Measurements from ENCODE around the gene FBXL3.

FBXL3 gene

DNA sequence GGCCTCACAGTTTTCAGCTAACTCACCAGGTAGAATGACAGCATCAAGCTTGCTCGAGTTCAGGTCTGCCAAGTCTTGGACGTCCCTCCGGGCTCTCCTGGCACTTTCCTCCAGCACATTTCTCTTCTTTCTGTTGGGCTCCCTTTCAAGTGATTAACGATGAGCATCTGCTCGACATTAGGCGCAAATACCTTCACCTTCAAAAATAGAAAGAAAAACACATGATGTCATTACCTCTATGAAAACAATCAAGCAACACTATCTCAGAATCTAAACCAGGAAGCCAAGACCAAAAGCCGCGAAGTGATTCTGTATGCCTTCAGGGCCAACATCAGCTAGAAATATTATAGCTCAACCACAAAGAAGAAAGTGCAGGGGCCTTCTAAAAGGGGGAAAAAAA lies 50.5 kb downstream of the FBXL3 start:
- TF ChIP-seq, protein P1, sequence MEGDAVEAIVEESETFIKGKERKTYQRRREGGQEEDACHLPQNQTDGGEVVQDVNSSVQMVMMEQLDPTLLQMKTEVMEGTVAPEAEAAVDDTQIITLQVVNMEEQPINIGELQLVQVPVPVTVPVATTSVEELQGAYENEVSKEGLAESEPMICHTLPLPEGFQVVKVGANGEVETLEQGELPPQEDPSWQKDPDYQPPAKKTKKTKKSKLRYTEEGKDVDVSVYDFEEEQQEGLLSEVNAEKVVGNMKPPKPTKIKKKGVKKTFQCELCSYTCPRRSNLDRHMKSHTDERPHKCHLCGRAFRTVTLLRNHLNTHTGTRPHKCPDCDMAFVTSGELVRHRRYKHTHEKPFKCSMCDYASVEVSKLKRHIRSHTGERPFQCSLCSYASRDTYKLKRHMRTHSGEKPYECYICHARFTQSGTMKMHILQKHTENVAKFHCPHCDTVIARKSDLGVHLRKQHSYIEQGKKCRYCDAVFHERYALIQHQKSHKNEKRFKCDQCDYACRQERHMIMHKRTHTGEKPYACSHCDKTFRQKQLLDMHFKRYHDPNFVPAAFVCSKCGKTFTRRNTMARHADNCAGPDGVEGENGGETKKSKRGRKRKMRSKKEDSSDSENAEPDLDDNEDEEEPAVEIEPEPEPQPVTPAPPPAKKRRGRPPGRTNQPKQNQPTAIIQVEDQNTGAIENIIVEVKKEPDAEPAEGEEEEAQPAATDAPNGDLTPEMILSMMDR (IDR thresholded peaks at IDR 0.05) = no peak

GRCh38 chr13:76975863-76976262 lies 51.1 kb downstream of the FBXL3 start:
- TF ChIP-seq, protein P1 (IDR thresholded peaks at IDR 0.05) = no peak

DNA sequence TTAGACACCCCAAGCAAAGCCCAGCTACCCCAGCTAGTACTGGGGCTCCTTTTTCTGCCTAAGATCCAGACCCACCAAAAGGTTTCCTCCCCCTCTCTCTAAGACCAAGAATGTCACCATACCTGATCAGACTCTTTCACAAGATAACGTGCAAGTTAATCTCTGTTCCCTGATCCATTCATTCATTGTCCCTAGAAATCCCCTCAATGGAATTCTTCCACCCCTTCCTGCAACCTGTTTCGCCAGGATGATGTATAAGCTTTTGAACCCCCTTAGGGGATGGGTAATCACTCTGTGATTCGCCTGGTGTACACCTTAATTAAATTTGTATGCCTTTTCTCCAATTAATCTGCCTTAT lies 52.4 kb downstream of the FBXL3 start:
- TF ChIP-seq, protein P1 (IDR thresholded peaks at IDR 0.05) = no peak

- TF ChIP-seq, protein P1 (IDR thresholded peaks at IDR 0.05) = no peak
Measured at GRCh38 chr13:76973920-76974617, 52.9 kb downstream of the FBXL3 start.

DNA sequence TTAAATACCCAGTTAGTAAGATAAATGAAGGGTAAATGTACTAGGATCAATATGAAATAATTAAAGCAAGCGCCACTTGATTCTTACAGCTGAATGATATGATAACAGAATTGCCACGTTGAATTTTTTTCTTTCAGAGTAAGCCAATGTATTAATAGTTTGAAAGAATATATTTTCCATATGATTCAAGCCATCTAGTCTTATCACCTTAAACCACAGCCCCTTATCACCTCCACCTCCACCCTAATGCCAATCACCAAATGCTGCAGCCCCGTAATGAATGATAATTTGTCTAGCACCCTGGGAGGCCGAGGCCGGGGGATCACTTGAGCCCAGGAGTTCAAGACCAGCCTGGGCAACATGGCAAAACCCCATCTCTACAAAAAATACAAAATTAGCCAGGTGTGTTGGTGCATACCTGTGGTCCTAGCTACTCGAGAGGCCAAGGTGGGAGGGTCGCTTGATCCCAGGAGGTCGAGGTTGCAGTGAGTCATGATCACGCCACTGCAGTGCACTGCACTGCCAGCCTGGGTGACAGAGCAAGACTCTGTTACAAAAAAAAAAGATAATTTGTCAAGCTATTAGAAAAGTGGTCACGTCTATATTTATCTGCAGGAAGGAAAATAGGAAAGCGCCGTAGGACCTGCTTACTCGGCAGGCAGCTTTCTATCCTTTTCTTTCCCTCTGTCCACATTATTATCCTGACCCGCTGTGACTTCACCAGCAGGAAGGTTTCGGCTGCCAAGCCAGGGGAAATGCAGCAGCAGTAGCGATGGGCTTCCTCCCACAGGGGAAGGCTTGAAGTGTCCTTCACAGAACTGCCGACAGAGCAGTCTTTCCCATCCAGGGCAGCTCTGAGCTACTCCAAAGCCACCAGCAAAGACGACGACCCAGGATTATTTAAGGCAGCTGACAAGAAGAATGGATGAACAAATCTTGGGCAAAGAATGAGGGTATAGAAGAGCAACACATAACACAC lies 54.8 kb downstream of the FBXL3 start:
- TF ChIP-seq, protein P1 (IDR thresholded peaks at IDR 0.05) = no peak

DNA sequence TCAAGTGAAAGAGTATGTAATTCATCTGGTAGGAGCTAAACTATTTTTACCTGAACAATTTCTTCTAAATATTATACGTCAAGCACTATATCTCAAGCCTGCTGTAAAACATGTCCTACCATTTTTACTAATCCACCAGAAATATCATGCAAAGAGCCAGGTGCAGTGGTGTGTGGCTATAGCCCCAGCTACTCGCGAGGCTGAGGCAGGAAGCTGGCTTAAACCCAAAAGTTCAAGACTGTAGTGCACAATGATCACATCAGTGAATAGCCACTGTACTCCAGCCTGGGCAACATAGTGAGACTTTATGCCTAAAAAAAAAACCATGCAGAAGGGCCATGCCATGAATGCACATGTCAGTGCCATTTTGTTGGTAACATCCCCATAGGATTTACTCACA lies 55.7 kb downstream of the FBXL3 start:
- TF ChIP-seq, protein P1 (IDR thresholded peaks at IDR 0.05) = no peak

GRCh38 chr13:76969488-76970365 lies 57.2 kb downstream of the FBXL3 start:
- TF ChIP-seq, protein P1 (IDR thresholded peaks at IDR 0.05) = no peak
